ENCODE data around the gene U2SURP.
"Not testable (repeated sequence)": the region's sequence is repeated elsewhere in the genome, so short reads cannot be mapped to it uniquely, and the experiment has no call there.

Gene U2SURP

DNA sequence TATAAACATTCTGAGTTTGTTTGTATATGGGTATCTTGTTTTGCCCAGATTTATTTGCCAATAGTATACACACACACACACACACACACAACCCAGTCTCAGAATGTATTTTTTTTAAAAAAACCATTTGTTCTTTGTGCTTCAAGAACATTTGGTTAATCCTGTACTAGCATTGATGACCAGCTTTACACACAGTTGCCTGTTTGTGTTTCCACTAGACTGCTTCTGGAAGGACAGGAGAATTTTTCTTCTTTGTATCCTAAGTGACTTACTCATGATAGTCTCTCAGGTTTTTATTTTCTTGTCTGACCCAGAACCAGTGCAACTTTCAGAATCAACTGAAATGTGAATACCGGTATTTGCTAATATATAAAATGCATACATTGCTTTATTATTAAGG is 40.5 kb downstream of the U2SURP start:
- Histone ChIP-seq H4K20me1 (ENCODE audit: control insufficient read depth, insufficient read depth, low read depth, low read length) (no peaks in the 10 kb centered on the region), H3K9me3 (ENCODE audit: control insufficient read depth, insufficient read depth, low read length) (no peaks in the 10 kb centered on the region), H3K36me3 (ENCODE audit: control insufficient read depth, low read length) (peaks cover 85% of the 10 kb centered on the region), H3K9me2 (replicated peaks; ENCODE audit: control insufficient read depth, low read length) (no peaks in the 10 kb centered on the region), H3F3A (ENCODE audit: control insufficient read depth, insufficient read depth) (peaks cover 12% of the 10 kb centered on the region), H3K27ac (ENCODE audit: low read depth, low read length) (no peak overlapping the region), H3K4me1 (ENCODE audit: control insufficient read depth, low read length) (no peaks in the 10 kb centered on the region), H3K79me2 (ENCODE audit: control insufficient read depth, low read length) (peaks cover 22% of the 10 kb centered on the region), H3K27me3 (ENCODE audit: control insufficient read depth, low read length) (no peaks in the 10 kb centered on the region), H3K4me3 (ENCODE audit: low read length) (no peak overlapping the region), H3K4me2 (ENCODE audit: low read length) (no peak overlapping the region)
- TF ChIP-seq, protein P1, sequence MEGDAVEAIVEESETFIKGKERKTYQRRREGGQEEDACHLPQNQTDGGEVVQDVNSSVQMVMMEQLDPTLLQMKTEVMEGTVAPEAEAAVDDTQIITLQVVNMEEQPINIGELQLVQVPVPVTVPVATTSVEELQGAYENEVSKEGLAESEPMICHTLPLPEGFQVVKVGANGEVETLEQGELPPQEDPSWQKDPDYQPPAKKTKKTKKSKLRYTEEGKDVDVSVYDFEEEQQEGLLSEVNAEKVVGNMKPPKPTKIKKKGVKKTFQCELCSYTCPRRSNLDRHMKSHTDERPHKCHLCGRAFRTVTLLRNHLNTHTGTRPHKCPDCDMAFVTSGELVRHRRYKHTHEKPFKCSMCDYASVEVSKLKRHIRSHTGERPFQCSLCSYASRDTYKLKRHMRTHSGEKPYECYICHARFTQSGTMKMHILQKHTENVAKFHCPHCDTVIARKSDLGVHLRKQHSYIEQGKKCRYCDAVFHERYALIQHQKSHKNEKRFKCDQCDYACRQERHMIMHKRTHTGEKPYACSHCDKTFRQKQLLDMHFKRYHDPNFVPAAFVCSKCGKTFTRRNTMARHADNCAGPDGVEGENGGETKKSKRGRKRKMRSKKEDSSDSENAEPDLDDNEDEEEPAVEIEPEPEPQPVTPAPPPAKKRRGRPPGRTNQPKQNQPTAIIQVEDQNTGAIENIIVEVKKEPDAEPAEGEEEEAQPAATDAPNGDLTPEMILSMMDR (IDR thresholded peaks at IDR 0.05; ENCODE audit: low read depth, low read length, poor library complexity, severe bottlenecking) = no peak
- TF ChIP-seq EZH2phosphoT487 (IDR thresholded peaks at IDR 0.05; ENCODE audit: borderline replicate concordance, low read length) = no peak

- Histone ChIP-seq H4K20me1 (ENCODE audit: control insufficient read depth, insufficient read depth, low read depth, low read length) (no peaks in the 10 kb centered on the region), H3K9me3 (ENCODE audit: control insufficient read depth, insufficient read depth, low read length) (no peaks in the 10 kb centered on the region), H3K4me1 (ENCODE audit: control insufficient read depth, low read length) (no peaks in the 10 kb centered on the region), H3K4me3 (ENCODE audit: low read length) (no peak overlapping the region), H3K36me3 (ENCODE audit: control insufficient read depth, low read length) (peaks cover 73% of the 10 kb centered on the region), H3K27me3 (ENCODE audit: control insufficient read depth, low read length) (no peaks in the 10 kb centered on the region), H3K9me2 (replicated peaks; ENCODE audit: control insufficient read depth, low read length) (no peaks in the 10 kb centered on the region), H3F3A (ENCODE audit: control insufficient read depth, insufficient read depth) (peaks cover 2% of the 10 kb centered on the region; the same call in 1 of the 2 replicates), H3K79me2 (ENCODE audit: control insufficient read depth, low read length) (peaks cover 11% of the 10 kb centered on the region), H3K4me2 (ENCODE audit: low read length) (no peak overlapping the region), H3K27ac (ENCODE audit: low read depth, low read length) (no peak overlapping the region)
- TF ChIP-seq EZH2phosphoT487 (IDR thresholded peaks at IDR 0.05; ENCODE audit: borderline replicate concordance, low read length) = no peak
- TF ChIP-seq, protein P1 (IDR thresholded peaks at IDR 0.05; ENCODE audit: low read depth, low read length, poor library complexity, severe bottlenecking) = no peak
Observed at GRCh38 chr3:143045639-143046038, 44.3 kb downstream of the U2SURP start.

DNA sequence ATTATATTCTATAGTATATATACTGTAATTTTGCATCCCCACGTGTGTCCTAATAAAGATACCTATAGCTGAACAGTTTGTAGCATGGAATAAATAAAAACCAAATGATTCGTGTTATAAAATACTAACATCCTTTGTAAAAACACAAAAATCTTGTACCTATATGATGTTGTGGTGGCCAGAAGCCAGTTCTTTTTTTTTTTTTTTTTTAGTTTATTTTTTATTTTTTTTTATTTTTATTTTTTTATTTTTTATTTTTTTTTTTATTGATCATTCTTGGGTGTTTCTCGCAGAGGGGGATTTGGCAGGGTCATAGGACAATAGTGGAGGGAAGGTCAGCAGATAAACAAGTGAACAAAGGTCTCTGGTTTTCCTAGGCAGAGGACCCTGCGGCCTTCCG is 44.7 kb downstream of the U2SURP start:
- H3K27me3 ChIP-seq (ENCODE audit: control insufficient read depth, low read length); H3K4me3 ChIP-seq (ENCODE audit: low read length); H3K27ac ChIP-seq (ENCODE audit: low read depth, low read length); H3K4me2 ChIP-seq (ENCODE audit: low read length); H3K9me2 ChIP-seq (replicated peaks; ENCODE audit: control insufficient read depth, low read length); H3K9me3 ChIP-seq (ENCODE audit: control insufficient read depth, insufficient read depth, low read length); H4K20me1 ChIP-seq (ENCODE audit: control insufficient read depth, insufficient read depth, low read depth, low read length); H3F3A ChIP-seq (ENCODE audit: control insufficient read depth, insufficient read depth); H3K4me1 ChIP-seq (ENCODE audit: control insufficient read depth, low read length); H3K79me2 ChIP-seq (ENCODE audit: control insufficient read depth, low read length): not testable (repeated sequence)
- peaks cover 73% of the 10 kb centered on the region for H3K36me3 ChIP-seq (ENCODE audit: control insufficient read depth, low read length)

- TF ChIP-seq, protein P1 (IDR thresholded peaks at IDR 0.05; ENCODE audit: low read depth, low read length, poor library complexity, severe bottlenecking) = no peak
- TF ChIP-seq EZH2phosphoT487 (IDR thresholded peaks at IDR 0.05; ENCODE audit: borderline replicate concordance, low read length) = no peak
- Histone ChIP-seq H3K79me2 (ENCODE audit: control insufficient read depth, low read length) (no peaks in the 10 kb centered on the region), H3K36me3 (ENCODE audit: control insufficient read depth, low read length) (peaks cover 95% of the 10 kb centered on the region)
Observed at GRCh38 chr3:143054011-143054410, 52.6 kb downstream of the U2SURP start.

More at GRCh38 chr3:143054011-143054410, 52.6 kb downstream of the U2SURP start:
- Histone ChIP-seq H3K9me2 (replicated peaks; ENCODE audit: control insufficient read depth, low read length) (no peaks in the 10 kb centered on the region), H3K4me1 (ENCODE audit: control insufficient read depth, low read length) (no peaks in the 10 kb centered on the region), H3K27me3 (ENCODE audit: control insufficient read depth, low read length) (no peaks in the 10 kb centered on the region), H3K27ac (ENCODE audit: low read depth, low read length) (no peak overlapping the region), H3K9me3 (ENCODE audit: control insufficient read depth, insufficient read depth, low read length) (no peaks in the 10 kb centered on the region), H4K20me1 (ENCODE audit: control insufficient read depth, insufficient read depth, low read depth, low read length) (no peaks in the 10 kb centered on the region; the same call in 1 of the 2 replicates), H3K4me3 (ENCODE audit: low read length) (no peak overlapping the region), H3F3A (ENCODE audit: control insufficient read depth, insufficient read depth) (peaks cover 11% of the 10 kb centered on the region; the same call in 1 of the 2 replicates), H3K4me2 (ENCODE audit: low read length) (no peak overlapping the region)

Data from DOHH2 (cell line).